Stimulated activated CD8-positive, alpha-beta memory T cell treated with anti-CD3 and anti-CD28 coated beads, Interleukin-15, amount 100 ng/mL, for 4 hours (primary cell): ENCODE measurements around the gene CCSER1.
"Not testable (repeated sequence)": the region's sequence is repeated elsewhere in the genome, so short reads cannot be mapped to it uniquely, and the experiment has no call there.

Experiments used
- DNase-seq, 2 donors: peaks; one replicate each; pipeline ENCODE4 v3.0.0-alpha.2; 2020; ENCODE audit warnings: low read depth in 2 of 2

The CCSER1 gene

GRCh38 chr4:91170768-91171167 lies 1043.6 kb downstream of the CCSER1 start:
- DNase-seq: no peak

GRCh38 chr4:91171217-91171616 lies 1044.0 kb downstream of the CCSER1 start:
- DNase-seq: no peak

GRCh38 chr4:91185061-91185460 lies 1057.9 kb downstream of the CCSER1 start:
- not testable (repeated sequence) for DNase-seq

- DNase-seq: no peak
Measured at GRCh38 chr4:91198951-91199350, 1071.8 kb downstream of the CCSER1 start.

GRCh38 chr4:91207535-91207934 lies 1080.3 kb downstream of the CCSER1 start:
- DNase-seq: no peak

GRCh38 chr4:91212211-91212610 lies 1085.0 kb downstream of the CCSER1 start:
- DNase-seq: no peak

- not testable (repeated sequence) for DNase-seq
Measured at GRCh38 chr4:91217831-91218403, 1090.7 kb downstream of the CCSER1 start.

GRCh38 chr4:91220315-91220714 lies 1093.1 kb downstream of the CCSER1 start:
- no peak for DNase-seq

- no peak for DNase-seq
Measured at GRCh38 chr4:91222014-91222413, 1094.8 kb downstream of the CCSER1 start.

- DNase-seq: no peak
Measured at GRCh38 chr4:91226867-91227266, 1099.7 kb downstream of the CCSER1 start.

GRCh38 chr4:91228659-91229058 lies 1101.5 kb downstream of the CCSER1 start:
- no peak for DNase-seq

- DNase-seq: no peak
Measured at GRCh38 chr4:91233164-91233563, 1106.0 kb downstream of the CCSER1 start.

GRCh38 chr4:91243132-91243531 lies 1115.9 kb downstream of the CCSER1 start:
- DNase-seq: no peak

GRCh38 chr4:91256043-91256442 lies 1128.8 kb downstream of the CCSER1 start:
- DNase-seq: no peak

- no peak for DNase-seq
Measured at GRCh38 chr4:91256751-91257150, 1129.6 kb downstream of the CCSER1 start.

GRCh38 chr4:91257721-91258120 lies 1130.5 kb downstream of the CCSER1 start:
- DNase-seq: no peak

GRCh38 chr4:91258326-91258725 lies 1131.1 kb downstream of the CCSER1 start:
- DNase-seq: no peak

GRCh38 chr4:91267543-91267942 lies 1140.3 kb downstream of the CCSER1 start:
- no peak for DNase-seq

GRCh38 chr4:91268481-91268880 lies 1141.3 kb downstream of the CCSER1 start:
- not testable (repeated sequence) for DNase-seq

- DNase-seq: no peak
Measured at GRCh38 chr4:91268913-91269312, 1141.7 kb downstream of the CCSER1 start.

GRCh38 chr4:91279899-91280298 lies 1152.7 kb downstream of the CCSER1 start:
- DNase-seq: no peak

GRCh38 chr4:91280551-91281290 lies 1153.5 kb downstream of the CCSER1 start:
- no peak for DNase-seq

GRCh38 chr4:91282217-91282616 lies 1155.0 kb downstream of the CCSER1 start:
- no peak for DNase-seq
